OCI-LY3 (cell line): ENCODE measurements around the gene RANBP6.
"Not testable (repeated sequence)": the region's sequence is repeated elsewhere in the genome, so short reads cannot be mapped to it uniquely, and the experiment has no call there.

Experiments
- CTCF ChIP-seq: fragments of 200-600, 300-600 bp; sonication (generic); IDR thresholded peaks from 2 replicates; pipeline ENCODE4 v1.5.1; 2014; ENCODE audit warnings: antibody characterized with exemption, low read length, low read depth
- EZH2phosphoT487 ChIP-seq: fragments of 200-600 bp; shearing (Covaris generic); IDR thresholded peaks from 2 replicates; pipeline ENCODE4 v1.6.1; 2018; ENCODE audit warnings: antibody characterized with exemption, mixed run types, low read depth

GRCh38 chr9:6016975-6017374, 1.6 kb upstream of the RANBP6 start:
- not testable (repeated sequence) for TF ChIP-seq CTCF, EZH2phosphoT487
